HG03521 (cell line): ENCODE results near the gene MRPL40.

Experiments used
- ATAC-seq: cut with Tn5 transposase; IDR thresholded peaks from one replicate; pipeline ENCODE4 v1.9.1; 2021; ENCODE audit warnings: mild to moderate bottlenecking, moderate library complexity; ENCODE audit not compliant: unreplicated experiment

Gene MRPL40

GRCh38 chr22:19478901-19479354 lies 46.6 kb downstream of the MRPL40 start, which contains the start of gene UFD1:
Gene UFD1, minus strand, starts transcription at chr22:19479193. Its CDS starts 108 bp downstream, at chr22:19479085.
- ATAC-seq: peak; percentile 47

GRCh38 chr22:19479355-19480172 lies 47.2 kb downstream of the MRPL40 start, which contains the start of gene CDC45:
Gene CDC45, plus strand, starts transcription at chr22:19479920. Its CDS starts 49 bp downstream, at chr22:19479969.
- ATAC-seq: peak; percentile 83

GRCh38 chr22:19480173-19480568 lies 47.8 kb downstream of the MRPL40 start:
- ATAC-seq: peak; percentile 2

GRCh38 chr22:19480789-19481188 lies 48.4 kb downstream of the MRPL40 start:
- no peak for ATAC-seq

GRCh38 chr22:19482297-19482696 lies 50.0 kb downstream of the MRPL40 start:
- no peak for ATAC-seq

GRCh38 chr22:19483481-19484244 lies 51.3 kb downstream of the MRPL40 start:
- ATAC-seq: no peak
